HepG2 (cell line): ENCODE measurements around the gene TPSAB1. TPM values are rescaled to one million over a fixed set of nuclear protein-coding genes. Genes with fewer than 3 reads are reported as not detected.

ENCODE experiments used
- ATAC-seq: fragments of 200-7000 bp; cut with Tn5 transposase; 3 replicates; pipeline ENCODE4 v1.9.1; 2020; ENCODE audit warnings: mild to moderate bottlenecking, moderate library complexity
- BruUV-seq: library from RNA; stranded (reverse); fragments of 400-500 nt; replicated peaks from 2 replicates; lab custom pipeline; 2021; lab: Mats Ljungman, UMichigan
- CTCF ChIA-PET: fragments of 300-600 bp; formaldehyde crosslinking; extraction: SDS; loops from one replicate; lab custom pipeline; 2021; ENCODE audit warnings: low total read pairs, inconsistent platforms, low intra/inter-chr PET ratio; lab: Yijun Ruan, JAX
- POLR2A ChIA-PET: fragments of 350-600 bp; sonication (Branson Sonifier 250); formaldehyde crosslinking; loops from one replicate; lab custom pipeline; 2020; ENCODE audit warnings: antibody characterized with exemption, inconsistent platforms; lab: Yijun Ruan, JAX
- DNase-seq: peaks from one replicate; pipeline ENCODE4 v3.0.0-alpha.2; 2015; ENCODE audit warnings: low spot score
- FAIRE-seq: peaks from 3 replicates; lab custom pipeline; 2011; peaks lifted over from hg19 to GRCh38; lab: Jason Lieb, UNC
- H2AFZ ChIP-seq: one replicate; pipeline ENCODE4 v1.6.1; 2011; ENCODE audit warnings: low read length, inconsistent platforms
- H3K27ac ChIP-seq: fragments of 300-600 bp; 3 replicates; pipeline ENCODE4 v1.8.0; 2011; ENCODE audit warnings: mixed run types, mild to moderate bottlenecking, mixed read lengths, low read length, inconsistent platforms; ENCODE audit not compliant: insufficient read depth; ENCODE audit errors: extremely low read length
- H3K27me3 ChIP-seq, 2 experiments: fragments of 200-600 bp in 1 of 2; 2 replicates in 1 of 2; 3 replicates in 1 of 2; pipeline versions ENCODE4 v1.6.0 to v1.8.0; 2011; ENCODE audit warnings: low read length in 2 of 2, mild to moderate bottlenecking in 2 of 2, moderate library complexity in 2 of 2, inconsistent platforms in 1 of 2; ENCODE audit not compliant: insufficient read depth in 2 of 2, control insufficient read depth in 1 of 2
- H3K36me3 ChIP-seq, 2 experiments: fragments of 200-600 bp in 1 of 2; replicated peaks in 1 of 2; 2 replicates in 1 of 2; 3 replicates in 1 of 2; pipeline versions ENCODE4 v1.5.1 to v1.8.0; 2011; ENCODE audit warnings: low read length in 2 of 2, inconsistent platforms in 1 of 2; ENCODE audit not compliant: insufficient read depth in 2 of 2, control insufficient read depth in 1 of 2
- H3K4me1 ChIP-seq: 2 replicates; pipeline ENCODE4 v1.5.1; 2012; ENCODE audit warnings: low read length, inconsistent platforms; ENCODE audit not compliant: insufficient read depth
- H3K4me2 ChIP-seq: 2 replicates; pipeline ENCODE4 v1.6.0; 2011; ENCODE audit warnings: low read depth, low read length, inconsistent platforms
- H3K4me3 ChIP-seq, 3 experiments: fragments of 200-600 bp in 1 of 3; sonication (generic), shearing (Covaris generic) in 1 of 3; replicated peaks in 1 of 3; 2 replicates each; pipeline ENCODE4 v1.5.1; 2011 to 2016; ENCODE audit warnings: low read length in 3 of 3, inconsistent platforms in 2 of 3, low read depth in 2 of 3, mild to moderate bottlenecking in 2 of 3, control low read depth in 1 of 3, mixed read lengths in 1 of 3; ENCODE audit not compliant: insufficient read depth in 1 of 3
- H3K79me2 ChIP-seq: one replicate; pipeline ENCODE4 v1.6.1; 2011; ENCODE audit warnings: low read length, inconsistent platforms; ENCODE audit not compliant: insufficient read depth
- H3K9ac ChIP-seq: 2 replicates; pipeline ENCODE4 v1.6.0; 2011; ENCODE audit warnings: mild to moderate bottlenecking, low read depth, low read length, inconsistent platforms; ENCODE audit not compliant: insufficient read depth
- H3K9me3 ChIP-seq: 2 replicates; pipeline ENCODE4 v1.5.1; 2012; ENCODE audit warnings: mild to moderate bottlenecking, low read length
- H4K20me1 ChIP-seq: 2 replicates; pipeline ENCODE4 v1.6.0; 2011; ENCODE audit warnings: inconsistent platforms, mild to moderate bottlenecking, low read length, moderate library complexity; ENCODE audit not compliant: insufficient read depth
- BATF2 ChIP-seq: sonication (generic); formaldehyde crosslinking; IDR thresholded peaks from 2 replicates; pipeline ENCODE4 v1.8.0; 2022; ENCODE audit warnings: mild to moderate bottlenecking, missing genetic modification reagents, moderate library complexity
- FOXP4 ChIP-seq: sonication (generic); formaldehyde crosslinking; IDR thresholded peaks from 2 replicates; pipeline ENCODE4 v1.4.0; 2020; ENCODE audit warnings: missing genetic modification reagents
- GPBP1L1 ChIP-seq: sonication (generic); formaldehyde crosslinking; IDR thresholded peaks from 2 replicates; pipeline ENCODE4 v1.5.0; 2020; ENCODE audit warnings: mild to moderate bottlenecking, missing genetic modification reagents
- HNF4G ChIP-seq, 2 experiments: sonication (generic) in 1 of 2; formaldehyde crosslinking in 1 of 2; IDR thresholded peaks; 2 replicates each; pipeline versions ENCODE4 v1.4.0 to v1.6.1; 2011 to 2020; ENCODE audit warnings: borderline replicate concordance in 2 of 2, low read depth in 2 of 2, mild to moderate bottlenecking in 2 of 2, low read length in 1 of 2, missing genetic modification reagents in 1 of 2, moderate library complexity in 1 of 2
- NFIC ChIP-seq: IDR thresholded peaks from 2 replicates; pipeline ENCODE4 v1.6.1; 2012; ENCODE audit warnings: mild to moderate bottlenecking, low read length, inconsistent platforms
- RFXAP ChIP-seq: sonication (generic); formaldehyde crosslinking; IDR thresholded peaks from 2 replicates; pipeline ENCODE4 v1.4.0; 2020; ENCODE audit warnings: missing genetic modification reagents, borderline replicate concordance
- SP5 ChIP-seq: IDR thresholded peaks from 2 replicates; pipeline ENCODE4 v1.6.1; 2016; ENCODE audit warnings: low read depth, borderline replicate concordance
- TBL1XR1 ChIP-seq: fragments of 150-350 bp; IDR thresholded peaks from 2 replicates; pipeline ENCODE4 v1.6.1; 2014; ENCODE audit warnings: borderline replicate concordance, low read length; ENCODE audit not compliant: partially characterized antibody
- ZBTB37 ChIP-seq: sonication (generic); formaldehyde crosslinking; IDR thresholded peaks from 2 replicates; pipeline ENCODE4 v1.4.0; 2020; ENCODE audit warnings: mild to moderate bottlenecking, missing genetic modification reagents
- ZFAT ChIP-seq: sonication (generic); formaldehyde crosslinking; conservative IDR thresholded peaks from 2 replicates; pipeline ENCODE4 v1.8.1; 2023; ENCODE audit warnings: missing genetic modification reagents, inconsistent platforms
- ZFP36L2 ChIP-seq: sonication (generic); formaldehyde crosslinking; IDR thresholded peaks from 2 replicates; pipeline ENCODE4 v1.4.0; 2020; ENCODE audit warnings: missing genetic modification reagents
- ZFYVE20 ChIP-seq: sonication (generic); formaldehyde crosslinking; IDR thresholded peaks from 2 replicates; pipeline ENCODE4 v1.8.0; 2023; ENCODE audit warnings: low read depth, mild to moderate bottlenecking, moderate library complexity, missing genetic modification reagents, borderline replicate concordance
- ZNF234 ChIP-seq: sonication (generic); formaldehyde crosslinking; conservative IDR thresholded peaks from 2 replicates; pipeline ENCODE4 v1.5.1; 2020; ENCODE audit warnings: mild to moderate bottlenecking, missing genetic modification reagents
- ZNF274 ChIP-seq: sonication (generic); formaldehyde crosslinking; IDR thresholded peaks from 2 replicates; pipeline ENCODE4 v1.5.1; 2020; ENCODE audit warnings: mild to moderate bottlenecking, missing genetic modification reagents
- ZNF343 ChIP-seq: sonication (generic); formaldehyde crosslinking; IDR thresholded peaks from 2 replicates; pipeline ENCODE4 v1.4.0; 2020; ENCODE audit warnings: mild to moderate bottlenecking, missing genetic modification reagents
- ZNF552 ChIP-seq: sonication (generic); formaldehyde crosslinking; IDR thresholded peaks from 2 replicates; pipeline ENCODE4 v1.9.0; 2022; ENCODE audit warnings: missing genetic modification reagents, mild to moderate bottlenecking, borderline replicate concordance
- ZNF644 ChIP-seq: IDR thresholded peaks from 2 replicates; pipeline ENCODE4 v1.6.1; 2016; ENCODE audit warnings: low read depth
- WGBS: methylation state at CpG from one replicate; pipeline ENCODE4 v1.1.6; 2017; ENCODE audit warnings: low lambda C conversion rate; 5-methylcytosine and 5-hydroxymethylcytosine counted together
- in situ Hi-C: cut with HindIII; loops from 2 replicates; pipeline ENCODE4 v1.10.0; 2017; ENCODE audit warnings: low pct_unique_long_range_greater_than_20kb; ENCODE audit not compliant: extremely low pct_ligation_motif_present
- intact Hi-C: fragments of 100-400 bp; cut with micrococcal nuclease; formaldehyde crosslinking; loops from one replicate; pipeline ENCODE4 v1.10.0; 2022; ENCODE audit not compliant: unreplicated experiment
- polyA plus RNA-seq, 8 experiments: library from polyadenylated mRNA; depleted of rRNA in 3 of 8; stranded (reverse) in 7 of 8; unstranded in 1 of 8; fragments of >200 nt; fragmentation: Illumina TruSeq in 4 of 8; extraction: Trizol in 4 of 8; gene quantifications; 2 replicates each; pipeline versions ENCODE4 v1.2.1 to v1.2.3, GENCODE V29; 2011 to 2016; ENCODE audit warnings: low read depth in 4 of 8, missing spikeins in 1 of 8, mixed read lengths in 1 of 8; ENCODE audit not compliant: insufficient read depth in 1 of 8
- total RNA-seq, 5 experiments: library from RNA; depleted of rRNA; stranded (reverse); fragments of >200 nt; fragmentation: Illumina TruSeq; extraction: Trizol; gene quantifications; 2 replicates each; pipeline ENCODE4 v1.2.3, GENCODE V29; 2016; ENCODE audit warnings: low read depth in 1 of 5

TPSAB1 gene
- total and polyA plus RNA-seq, 2 of the 13 experiments (the other 11 are each of a cell fraction or from before 2014, with no cell fraction given): 0.12 TPM; not detected in 1

- intact Hi-C loops: no loop called here
- no TSS peak for BruUV-seq
- no peak for FAIRE-seq
- TF ChIP-seq ZFP36L2 (CRISPR knock-in tag): no peak
- TF ChIP-seq FOXP4 (CRISPR knock-in tag): no peak
- TF ChIP-seq NFIC: no peak
- TF ChIP-seq ZNF274 (CRISPR knock-in tag): no peak
- TF ChIP-seq SP5 (CRISPR knock-in tag): no peak
- TF ChIP-seq ZFYVE20 (CRISPR knock-in tag): no peak
- TF ChIP-seq BATF2 (CRISPR knock-in tag): no peak
- TF ChIP-seq ZFAT (CRISPR knock-in tag): no peak
- no peak for TF ChIP-seq ZNF552
- TF ChIP-seq HNF4G (IDR thresholded peaks at IDR 0.05; ENCODE audit: borderline replicate concordance, low read depth, low read length): no peak
- TF ChIP-seq HNF4G (CRISPR knock-in tag; IDR thresholded peaks at IDR 0.05; ENCODE audit: borderline replicate concordance, low read depth): no peak
- TF ChIP-seq ZNF644 (CRISPR knock-in tag): no peak
- no peak for TF ChIP-seq ZNF234 (CRISPR knock-in tag)
- TF ChIP-seq TBL1XR1: no peak
- no peak for TF ChIP-seq ZNF343 (CRISPR knock-in tag)
- TF ChIP-seq ZBTB37 (CRISPR knock-in tag): no peak
- TF ChIP-seq RFXAP (CRISPR knock-in tag): no peak
- no peak for TF ChIP-seq GPBP1L1 (CRISPR knock-in tag)
- ChIA-PET POLR2A (no interaction called here), CTCF (no interaction called here)
- H2AFZ ChIP-seq: no peak overlapping the region
- in situ Hi-C loops: loop anchor here (25.0 kb wide), 1 partner anchor 400 kb away; the partner anchor contains the start of gene GNG13
- no peaks in the 10 kb centered on the region for H3K36me3 ChIP-seq
- no peak overlapping the region for H3K4me3 ChIP-seq
- ATAC-seq: no peak
- no peaks in the 10 kb centered on the region for H3K9me3 ChIP-seq
- no peak overlapping the region for H3K9ac ChIP-seq
- DNase-seq: no peak
- H4K20me1 ChIP-seq: no peaks in the 10 kb centered on the region
- 82% methylated on average over 19 of the region's 40 CpGs for WGBS
- H3K4me2 ChIP-seq: no peak overlapping the region
- no peaks in the 10 kb centered on the region for H3K4me1 ChIP-seq
- no peaks in the 10 kb centered on the region for H3K27me3 ChIP-seq
- no peaks in the 10 kb centered on the region for H3K79me2 ChIP-seq
- H3K27ac ChIP-seq: no peak overlapping the region
These were observed 27.8 kb upstream of the TPSAB1 start for GRCh38 chr16:1212616-1213194.
